HG03460 (cell line): Measurements from ENCODE around the gene ZNF396.

Experiments used
- ATAC-seq: cut with Tn5 transposase; IDR thresholded peaks from one replicate; pipeline ENCODE4 v1.9.1; 2021; ENCODE audit not compliant: unreplicated experiment

Gene ZNF396

GRCh38 chr18:35376742-35377695, at the start of gene ZNF396:
ZNF396 (minus strand) TSS chr18:35377337; CDS start chr18:35374292, 3,045 bp downstream.
- ATAC-seq: peak; percentile 73

- no peak for ATAC-seq
These were observed 49.6 kb upstream of the ZNF396 start for GRCh38 chr18:35426786-35427185.

GRCh38 chr18:35424356-35424755, 47.2 kb upstream of the ZNF396 start:
- ATAC-seq: no peak

- no peak for ATAC-seq
These were observed 45.1 kb upstream of the ZNF396 start for GRCh38 chr18:35422237-35422636.

- ATAC-seq: no peak
These were observed 41.5 kb upstream of the ZNF396 start for GRCh38 chr18:35418610-35419009.

GRCh38 chr18:35417223-35417622, 40.1 kb upstream of the ZNF396 start:
- ATAC-seq: no peak

GRCh38 chr18:35415511-35416073, 38.5 kb upstream of the ZNF396 start:
- ATAC-seq: no peak

- no peak for ATAC-seq
These were observed 36.0 kb upstream of the ZNF396 start for GRCh38 chr18:35413163-35413511.

- no peak for ATAC-seq
These were observed 34.7 kb upstream of the ZNF396 start for GRCh38 chr18:35411625-35412351.

- peak; percentile 62 for ATAC-seq
These were observed 33.4 kb upstream of the ZNF396 start for GRCh38 chr18:35410561-35410960.

- ATAC-seq: no peak
These were observed 32.8 kb upstream of the ZNF396 start for GRCh38 chr18:35409911-35410310.

GRCh38 chr18:35408843-35409261, 31.7 kb upstream of the ZNF396 start:
- ATAC-seq: no peak

GRCh38 chr18:35407871-35408481, 30.8 kb upstream of the ZNF396 start:
- no peak for ATAC-seq

- ATAC-seq: no peak
These were observed 29.5 kb upstream of the ZNF396 start for GRCh38 chr18:35406666-35407065.

GRCh38 chr18:35397976-35398375, 20.8 kb upstream of the ZNF396 start:
- no peak for ATAC-seq

- no peak for ATAC-seq
These were observed 16.6 kb upstream of the ZNF396 start for GRCh38 chr18:35393716-35394115.

- no peak for ATAC-seq
These were observed 15.2 kb upstream of the ZNF396 start for GRCh38 chr18:35392375-35392774.

- ATAC-seq: no peak
These were observed 14.0 kb upstream of the ZNF396 start for GRCh38 chr18:35390951-35391700.

- no peak for ATAC-seq
These were observed 12.0 kb upstream of the ZNF396 start for GRCh38 chr18:35389095-35389618.

GRCh38 chr18:35387152-35387571, 10.0 kb upstream of the ZNF396 start:
- ATAC-seq: peak; percentile 25
